ENCODE measurements around the gene SEMA5B.

DNA sequence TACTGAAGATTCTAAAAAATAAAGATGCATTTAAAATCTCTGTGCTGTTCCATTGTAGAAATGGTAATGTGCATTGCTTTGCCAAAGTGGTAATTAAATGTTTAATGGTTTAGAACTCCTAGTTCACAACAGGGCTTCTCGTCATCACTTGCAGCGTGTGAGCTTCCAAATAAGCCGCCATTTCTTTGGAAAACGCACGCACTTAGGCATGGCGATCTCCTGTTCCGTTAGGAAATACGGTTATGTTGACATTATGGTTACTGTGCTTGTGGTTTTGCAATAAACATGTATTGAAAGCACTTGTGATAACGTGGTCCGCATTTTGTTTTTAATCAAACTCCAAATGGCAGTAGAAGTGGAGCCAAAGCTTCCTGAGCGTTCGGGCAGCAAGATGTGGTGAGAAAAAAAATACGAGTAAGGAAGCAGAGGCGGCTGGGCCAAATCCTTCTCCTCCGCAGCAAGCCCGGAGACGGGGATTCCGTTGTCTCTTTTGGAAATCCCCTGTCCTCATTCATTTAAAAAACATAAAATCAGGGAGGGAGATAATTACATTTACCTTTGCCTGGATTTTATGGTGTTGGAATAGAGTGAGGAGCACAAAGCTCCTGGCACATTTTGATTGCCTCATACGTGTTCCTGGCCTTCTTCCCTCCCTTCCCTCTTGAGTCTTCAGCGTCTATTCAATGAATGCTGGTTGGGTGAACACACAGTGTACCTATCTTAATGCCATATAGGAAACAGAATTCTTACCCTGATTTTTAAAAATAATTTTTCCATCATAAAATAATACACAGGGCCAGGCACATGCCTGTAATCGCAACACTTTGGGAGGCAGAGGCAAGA, 135.2 kb downstream of the SEMA5B start:
- TF ChIP-seq EZH2 (IDR thresholded peaks at IDR 0.05) = no peak
- TF ChIP-seq POLR2AphosphoS5 (IDR thresholded peaks at IDR 0.05; ENCODE audit: borderline replicate concordance, low read depth, low read length) = 0 out of 2 replicates have a peak, but pooled peaks have one; percentile 14
- peak; percentile 56 for TF ChIP-seq FOXP2 (optimal IDR thresholded peaks at IDR 0.05; ENCODE audit: control extremely low read depth, extremely low read length, insufficient read depth)

Measured in SK-N-MC (cell line).